MM.1S (cell line): ENCODE data around the gene TRAF3IP1.
"Not testable (repeated sequence)": the region's sequence is repeated elsewhere in the genome, so short reads cannot be mapped to it uniquely, and the experiment has no call there.

Experiments used
- DNase-seq: peaks from one replicate; pipeline ENCODE4 v3.0.0-alpha.2; 2015
- H2AFZ ChIP-seq: fragments of 300-600 bp; sonication (generic); 2 replicates; pipeline ENCODE4 v1.6.0; 2016; ENCODE audit warnings: antibody characterized with exemption, low read length
- H3F3A ChIP-seq: fragments of 300-600 bp; sonication (generic); 2 replicates; pipeline ENCODE4 v1.6.1; 2016; ENCODE audit warnings: mild to moderate bottlenecking, antibody characterized with exemption, low read length, moderate library complexity, mixed read lengths; ENCODE audit not compliant: insufficient read depth
- H3K27ac ChIP-seq: fragments of 300-600 bp; sonication (generic); 2 replicates; pipeline ENCODE4 v1.5.1; 2016; ENCODE audit warnings: mild to moderate bottlenecking, low read length
- H3K27me3 ChIP-seq: fragments of 300-600 bp; sonication (generic); replicated peaks from 2 replicates; pipeline ENCODE4 v1.6.0; 2016; ENCODE audit warnings: low read length; ENCODE audit not compliant: insufficient read depth
- H3K36me3 ChIP-seq: fragments of 300-600 bp; sonication (generic); replicated peaks from 2 replicates; pipeline ENCODE4 v1.6.1; 2016; ENCODE audit warnings: mild to moderate bottlenecking, low read length, mixed read lengths; ENCODE audit not compliant: insufficient read depth
- H3K4me1 ChIP-seq: fragments of 300-600 bp; sonication (generic); 2 replicates; pipeline ENCODE4 v1.6.1; 2016; ENCODE audit warnings: low read length, mixed read lengths
- H3K4me2 ChIP-seq: fragments of 300-600 bp; sonication (generic); 2 replicates; pipeline ENCODE4 v1.6.0; 2016; ENCODE audit warnings: low read depth, low read length
- H3K4me3 ChIP-seq: fragments of 300-600 bp; sonication (generic); 2 replicates; pipeline ENCODE4 v1.5.1; 2016; ENCODE audit warnings: low read length, mixed read lengths
- H3K79me2 ChIP-seq: fragments of 300-600 bp; sonication (generic); 2 replicates; pipeline ENCODE4 v1.6.1; 2016; ENCODE audit warnings: mixed run types, low read length, mixed read lengths
- H3K9ac ChIP-seq: fragments of 300-600 bp; sonication (generic); 2 replicates; pipeline ENCODE4 v1.6.1; 2016; ENCODE audit warnings: low read length, mixed read lengths
- H3K9me2 ChIP-seq: fragments of 300-600 bp; sonication (generic); replicated peaks from 2 replicates; pipeline ENCODE4 v1.6.1; 2016; ENCODE audit warnings: mild to moderate bottlenecking, low read length, mixed read lengths; ENCODE audit not compliant: insufficient read depth
- H3K9me3 ChIP-seq: fragments of 300-600 bp; sonication (generic); replicated peaks from 2 replicates; pipeline ENCODE4 v1.6.1; 2016; ENCODE audit warnings: mild to moderate bottlenecking, low read length, mixed read lengths; ENCODE audit not compliant: insufficient read depth
- H4K20me1 ChIP-seq: fragments of 300-600 bp; sonication (generic); 2 replicates; pipeline ENCODE4 v1.6.1; 2016; ENCODE audit warnings: mild to moderate bottlenecking, low read length, moderate library complexity, mixed read lengths; ENCODE audit not compliant: insufficient read depth
- EZH2 ChIP-seq: fragments of 300-600 bp; sonication (generic); optimal IDR thresholded peaks from 2 replicates; pipeline ENCODE3; 2017; ENCODE audit warnings: low read depth, mild to moderate bottlenecking, antibody characterized with exemption, low read length, mixed read lengths
- EZH2phosphoT487 ChIP-seq: fragments of 300-600 bp; sonication (generic); IDR thresholded peaks from 2 replicates; pipeline ENCODE4 v1.6.1; 2018; ENCODE audit warnings: antibody characterized with exemption, low read length
- TF ChIP-seq, protein P1 (sequence below): fragments of 300-600 bp; sonication (generic); IDR thresholded peaks from 2 replicates; pipeline ENCODE4 v1.5.1; 2016; ENCODE audit warnings: antibody characterized with exemption, low read length, mixed read lengths

The TRAF3IP1 gene, protein sequence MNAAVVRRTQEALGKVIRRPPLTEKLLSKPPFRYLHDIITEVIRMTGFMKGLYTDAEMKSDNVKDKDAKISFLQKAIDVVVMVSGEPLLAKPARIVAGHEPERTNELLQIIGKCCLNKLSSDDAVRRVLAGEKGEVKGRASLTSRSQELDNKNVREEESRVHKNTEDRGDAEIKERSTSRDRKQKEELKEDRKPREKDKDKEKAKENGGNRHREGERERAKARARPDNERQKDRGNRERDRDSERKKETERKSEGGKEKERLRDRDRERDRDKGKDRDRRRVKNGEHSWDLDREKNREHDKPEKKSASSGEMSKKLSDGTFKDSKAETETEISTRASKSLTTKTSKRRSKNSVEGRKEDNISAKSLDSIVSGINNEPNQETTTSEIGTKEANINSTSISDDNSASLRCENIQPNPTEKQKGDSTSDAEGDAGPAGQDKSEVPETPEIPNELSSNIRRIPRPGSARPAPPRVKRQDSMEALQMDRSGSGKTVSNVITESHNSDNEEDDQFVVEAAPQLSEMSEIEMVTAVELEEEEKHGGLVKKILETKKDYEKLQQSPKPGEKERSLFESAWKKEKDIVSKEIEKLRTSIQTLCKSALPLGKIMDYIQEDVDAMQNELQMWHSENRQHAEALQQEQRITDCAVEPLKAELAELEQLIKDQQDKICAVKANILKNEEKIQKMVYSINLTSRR

DNA sequence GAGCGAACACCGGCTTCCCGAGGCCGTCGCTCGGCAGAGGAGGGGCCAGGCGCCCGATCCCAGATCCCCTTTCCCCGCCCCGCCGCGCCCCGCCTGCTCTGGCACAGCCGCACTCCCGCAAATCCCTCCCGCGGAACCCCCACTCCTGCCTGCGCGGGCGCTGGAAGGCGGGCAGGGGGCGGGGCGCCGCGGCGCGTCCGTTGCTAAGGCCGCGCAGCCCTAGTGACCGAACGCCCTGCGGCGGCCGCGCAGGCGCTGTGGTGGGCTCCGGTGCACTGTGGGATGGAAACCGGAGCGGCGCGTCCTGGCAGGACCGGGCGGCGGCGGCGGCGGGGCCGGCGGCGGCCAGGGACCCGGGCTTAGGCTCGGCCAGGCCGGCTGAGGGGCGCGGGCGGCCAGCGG lies at the start of gene TRAF3IP1:
Gene TRAF3IP1 (plus strand): TSS at position 273 of the 402 bp plus-strand sequence. CDS start 145 bp downstream, outside the sequence.
- Histone ChIP-seq H3F3A (no peaks in the 10 kb centered on the region), H3K79me2 (peaks cover 12% of the 10 kb centered on the region), H3K9ac (peak within 1 kb of the TSS; percentile 53; the same call in 1 of the 2 replicates), H3K27ac (no peak within 1 kb of the TSS), H3K4me2 (peak within 1 kb of the TSS; percentile 80), H4K20me1 (no peaks in the 10 kb centered on the region), H3K4me3 (peak within 1 kb of the TSS; percentile 64), H3K9me3 (no peaks in the 10 kb centered on the region), H3K9me2 (no peaks in the 10 kb centered on the region), H3K27me3 (no peaks in the 10 kb centered on the region), H2AFZ (peak within 1 kb of the TSS; percentile 55), H3K4me1 (peaks cover 12% of the 10 kb centered on the region; the same call in 1 of the 2 replicates), H3K36me3 (no peaks in the 10 kb centered on the region)
- peak; percentile 88 for DNase-seq
- TF ChIP-seq EZH2 (no peak), EZH2phosphoT487 (no peak)
- TF ChIP-seq, protein P1, sequence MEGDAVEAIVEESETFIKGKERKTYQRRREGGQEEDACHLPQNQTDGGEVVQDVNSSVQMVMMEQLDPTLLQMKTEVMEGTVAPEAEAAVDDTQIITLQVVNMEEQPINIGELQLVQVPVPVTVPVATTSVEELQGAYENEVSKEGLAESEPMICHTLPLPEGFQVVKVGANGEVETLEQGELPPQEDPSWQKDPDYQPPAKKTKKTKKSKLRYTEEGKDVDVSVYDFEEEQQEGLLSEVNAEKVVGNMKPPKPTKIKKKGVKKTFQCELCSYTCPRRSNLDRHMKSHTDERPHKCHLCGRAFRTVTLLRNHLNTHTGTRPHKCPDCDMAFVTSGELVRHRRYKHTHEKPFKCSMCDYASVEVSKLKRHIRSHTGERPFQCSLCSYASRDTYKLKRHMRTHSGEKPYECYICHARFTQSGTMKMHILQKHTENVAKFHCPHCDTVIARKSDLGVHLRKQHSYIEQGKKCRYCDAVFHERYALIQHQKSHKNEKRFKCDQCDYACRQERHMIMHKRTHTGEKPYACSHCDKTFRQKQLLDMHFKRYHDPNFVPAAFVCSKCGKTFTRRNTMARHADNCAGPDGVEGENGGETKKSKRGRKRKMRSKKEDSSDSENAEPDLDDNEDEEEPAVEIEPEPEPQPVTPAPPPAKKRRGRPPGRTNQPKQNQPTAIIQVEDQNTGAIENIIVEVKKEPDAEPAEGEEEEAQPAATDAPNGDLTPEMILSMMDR, result no peak

- H3K9ac ChIP-seq, result no peak overlapping the region
- no peak for DNase-seq
- peaks cover 21% of the 10 kb centered on the region for H3K4me1 ChIP-seq
- no peaks in the 10 kb centered on the region for H3K27me3 ChIP-seq
- H3K36me3 ChIP-seq, result no peaks in the 10 kb centered on the region
- no peak overlapping the region for H3K27ac ChIP-seq
- no peaks in the 10 kb centered on the region for H3K9me2 ChIP-seq
- peaks cover 16% of the 10 kb centered on the region for H3F3A ChIP-seq
- no peaks in the 10 kb centered on the region for H4K20me1 ChIP-seq
- TF ChIP-seq EZH2phosphoT487, result no peak
- TF ChIP-seq, protein P1, result no peak
- no peak overlapping the region for H3K4me2 ChIP-seq
- no peaks in the 10 kb centered on the region for H3K79me2 ChIP-seq
- H2AFZ ChIP-seq, result no peak overlapping the region
- H3K4me3 ChIP-seq, result no peak overlapping the region
- no peaks in the 10 kb centered on the region for H3K9me3 ChIP-seq
Observed at GRCh38 chr2:238270606-238271005, 49.7 kb upstream of the TRAF3IP1 start.

DNA sequence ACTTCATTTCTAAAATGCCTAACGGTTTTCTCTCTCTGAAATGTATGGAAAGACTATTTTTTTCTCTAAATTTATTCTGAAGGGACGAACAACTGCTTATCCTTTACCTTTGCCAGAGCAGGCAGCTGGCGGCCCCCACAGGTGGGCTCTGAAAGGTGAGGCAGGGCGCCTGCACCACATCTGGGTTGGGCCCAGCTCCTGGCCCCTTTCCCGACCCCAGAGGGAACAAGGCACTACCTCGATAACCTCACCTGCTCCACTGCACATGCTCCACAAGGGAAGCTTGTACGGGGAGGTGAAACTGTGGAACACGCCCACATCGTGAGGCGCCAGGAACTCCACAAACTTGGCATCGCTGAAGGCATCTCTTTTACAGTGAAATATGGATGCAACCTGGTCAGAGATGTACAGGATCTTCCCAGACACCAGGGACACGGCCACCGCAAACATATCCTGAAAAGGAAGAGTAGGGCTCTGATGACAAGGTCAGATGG lies 49.2 kb upstream of the TRAF3IP1 start:
- Histone ChIP-seq H3K4me1 (peaks cover 18% of the 10 kb centered on the region), H3K4me3 (no peak overlapping the region), H3K9me3 (no peaks in the 10 kb centered on the region), H4K20me1 (no peaks in the 10 kb centered on the region), H3K79me2 (no peaks in the 10 kb centered on the region), H3K27me3 (no peaks in the 10 kb centered on the region), H3K4me2 (no peak overlapping the region), H2AFZ (no peak overlapping the region), H3K9ac (no peak overlapping the region), H3K9me2 (no peaks in the 10 kb centered on the region), H3K36me3 (no peaks in the 10 kb centered on the region), H3F3A (peaks cover 12% of the 10 kb centered on the region), H3K27ac (no peak overlapping the region)
- TF ChIP-seq, protein P1, result no peak
- DNase-seq, result no peak

DNA sequence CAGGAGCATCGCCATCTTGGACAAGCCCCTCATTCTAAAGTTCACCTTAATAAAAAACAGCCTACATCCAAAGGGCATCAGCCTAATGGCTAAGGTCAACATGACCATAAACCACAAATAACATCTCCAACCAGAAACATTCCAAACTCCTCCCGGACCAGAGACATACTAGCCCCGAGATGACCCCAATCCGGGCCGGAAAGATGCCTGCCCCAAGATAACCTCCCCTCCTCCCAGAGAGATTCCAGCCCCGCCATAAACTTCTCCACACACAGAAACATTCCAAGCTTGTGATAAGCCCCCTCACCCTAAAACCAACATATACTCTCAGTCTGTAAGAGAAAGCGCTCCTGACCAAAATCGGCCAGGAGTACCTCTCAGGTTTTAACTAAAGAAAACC lies 48.6 kb upstream of the TRAF3IP1 start:
- not testable (repeated sequence) for H3K9me2 ChIP-seq, H3K79me2 ChIP-seq, H3F3A ChIP-seq, H3K4me3 ChIP-seq, H2AFZ ChIP-seq, H4K20me1 ChIP-seq, H3K36me3 ChIP-seq, H3K27me3 ChIP-seq, H3K27ac ChIP-seq, H3K9ac ChIP-seq, H3K9me3 ChIP-seq, DNase-seq, H3K4me2 ChIP-seq
- peaks cover 13% of the 10 kb centered on the region for H3K4me1 ChIP-seq
